Spleen (tissue), 11 donors: ENCODE data around the gene ZNF469. TPM values are rescaled to one million over a fixed set of nuclear protein-coding genes. Genes with fewer than 3 reads are reported as not detected.
A peak's percentile ranks its signal among the peaks of the same experiment; 100 is the strongest.

Source experiments
- DNase-seq: peaks from one replicate; pipeline ENCODE4 v3.0.0-alpha.2; 2020
- H3K27ac ChIP-seq, 8 donors: fragments of 200-600 bp; sonication (generic) in 7 of 8; 1 replicate in 4 of 8; 2 replicates in 4 of 8; pipeline versions ENCODE4 v1.5.0 to v1.8.0; 2016 to 2021; ENCODE audit warnings: inconsistent platforms in 4 of 8, mild to moderate bottlenecking in 4 of 8, moderate library complexity in 1 of 8
- H3K27me3 ChIP-seq, 7 donors: fragments of 200-600 bp; sonication (generic) in 6 of 7; replicated peaks in 1 of 7; 1 replicate in 4 of 7; 2 replicates in 3 of 7; pipeline versions ENCODE4 v1.5.0 to v1.8.0; 2016 to 2021; ENCODE audit warnings: inconsistent platforms in 3 of 7, mild to moderate bottlenecking in 1 of 7
- H3K36me3 ChIP-seq, 6 donors: fragments of 200-600 bp; sonication (generic) in 5 of 6; 1 replicate in 4 of 6; 2 replicates in 2 of 6; pipeline versions ENCODE4 v1.5.0 to v1.8.0; 2016 to 2021; ENCODE audit warnings: inconsistent platforms in 2 of 6
- H3K4me1 ChIP-seq, 6 donors: fragments of 200-600 bp; sonication (generic) in 5 of 6; 1 replicate in 3 of 6; 2 replicates in 3 of 6; pipeline versions ENCODE4 v1.5.0 to v1.8.0; 2016 to 2021; ENCODE audit warnings: inconsistent platforms in 3 of 6
- H3K4me3 ChIP-seq, 8 donors: fragments of 200-600 bp; sonication (generic) in 7 of 8; 1 replicate in 4 of 8; 2 replicates in 4 of 8; pipeline versions ENCODE4 v1.5.0 to v1.8.0; 2016 to 2021; ENCODE audit warnings: inconsistent platforms in 4 of 8, mild to moderate bottlenecking in 4 of 8, moderate library complexity in 2 of 8
- H3K9me3 ChIP-seq, 8 donors: fragments of 200-600 bp; sonication (generic) in 7 of 8; 1 replicate in 4 of 8; 2 replicates in 4 of 8; pipeline versions ENCODE4 v1.5.0 to v1.8.0; 2016 to 2021; ENCODE audit warnings: inconsistent platforms in 4 of 8
- CTCF ChIP-seq, 11 experiments: fragments of 200-600 bp in 7 of 11; fragments of 450-650 bp in 4 of 11; sonication (generic) in 4 of 11; IDR thresholded peaks in 8 of 11; conservative IDR thresholded peaks in 3 of 11; 1 replicate in 7 of 11; 2 replicates in 4 of 11; pipeline versions ENCODE4 v1.4.0 to v1.8.0; 2016 to 2021; ENCODE audit warnings: antibody characterized with exemption in 11 of 11, inconsistent platforms in 4 of 11, mild to moderate bottlenecking in 1 of 11
- POLR2A ChIP-seq, 3 donors: fragments of 450-650 bp; IDR thresholded peaks; one replicate each; pipeline ENCODE4 v1.5.1; 2017; ENCODE audit warnings: antibody characterized with exemption in 3 of 3, mild to moderate bottlenecking in 1 of 3
- POLR2AphosphoS5 ChIP-seq, 3 donors: sonication (generic); formaldehyde crosslinking; IDR thresholded peaks; one replicate each; pipeline ENCODE4 v1.5.1; 2017; ENCODE audit warnings: antibody characterized with exemption in 3 of 3
- WGBS, 5 donors: extraction: QIAGEN DNeasy Blood & Tissue Kit in 3 of 5; methylation state at CpG; one replicate each; pipeline versions ENCODE4 v1.1.5 to v1.1.7; 2013 to 2018; 5-methylcytosine and 5-hydroxymethylcytosine counted together
- intact Hi-C: fragments of 100-400 bp; cut with DNase I; formaldehyde crosslinking; loops from one replicate; pipeline ENCODE4 v1.15.0; 2023; ENCODE audit warnings: low total_unique reads
- polyA plus RNA-seq, 3 donors: library from polyadenylated mRNA; stranded (reverse); fragments of 200-250 nt; gene quantifications; one replicate each; pipeline ENCODE4 v1.2.1, GENCODE V29; 2013
- total RNA-seq, 7 donors: library from RNA; depleted of rRNA in 3 of 7; stranded (reverse); fragments of >200 nt in 3 of 7; fragmentation: NEBNext Ultra II Directional in 4 of 7; extraction: Animal tissue kit (Norgen Biotek cat#: 25700) in 4 of 7; gene quantifications; one replicate each; pipeline versions ENCODE4 v1.1.0 to v1.2.1, GENCODE V29; 2016 to 2021
- donor health status: healthy with polysubstance abuse.
- donor health status: DM: no; HTN: no; CAD: no; lungs with moderate emphysema.
- donor health status: DM: no; HTN: no; CAD: no.
- donor health status: Bipolar disorder and iron deficiency.
- donor health status: healthy.
- donor health status: DM: no; HTN: no; CAD: no.
- donor health status: DM: yes; HTN: yes; CAD: no.

ZNF469 gene
- total and polyA plus RNA-seq, 10 donors: 0.27 to 8.0 (median 3.3) TPM

GRCh38 chr16:88383401-88384221 is 852 bp downstream of the ZNF469 start:
- Histone ChIP-seq H3K36me3 (no peaks in the 10 kb centered on the region), H3K9me3 (no peaks in the 10 kb centered on the region), H3K27ac (no peak overlapping the region), H3K4me1 (peaks cover 7 to 18% (median 13%) of the 10 kb centered on the region in 6 donors), H3K27me3 (peaks cover 0 to 85% (median 30%) of the 10 kb centered on the region in 7 donors), H3K4me3 (peak overlapping the region; percentile 5 to 68 (median 32))
- intact Hi-C loops: no loop called here
- TF ChIP-seq POLR2AphosphoS5 (IDR thresholded peaks at IDR 0.05) (peak in 2 of 3 donors; percentile 18 to 42), POLR2A (IDR thresholded peaks at IDR 0.05) (no peak), CTCF (IDR thresholded peaks at IDR 0.05 in 8 of 11, conservative IDR thresholded peaks at IDR 0.05 in 3 of 11) (peak in 8 of 11 experiments; percentile 22 to 66 (median 46))
- DNase-seq: peak; percentile 80
- 0 to 3% (median 2%) methylated on average over 1 to 94 of the region's 94 CpGs for WGBS, 5 donors

GRCh38 chr16:88384222-88385111 is 1.7 kb downstream of the ZNF469 start:
- DNase-seq: peak; percentile 41
- 29 to 46% (median 37%) methylated on average over 17 to 18 of the region's 18 CpGs for WGBS, 5 donors
- TF ChIP-seq POLR2AphosphoS5 (IDR thresholded peaks at IDR 0.05): no peak
- TF ChIP-seq POLR2A (IDR thresholded peaks at IDR 0.05): no peak
- no peak for TF ChIP-seq CTCF (IDR thresholded peaks at IDR 0.05 in 8 of 11, conservative IDR thresholded peaks at IDR 0.05 in 3 of 11)
- peaks cover 7 to 18% (median 13%) of the 10 kb centered on the region in 6 donors for H3K4me1 ChIP-seq
- intact Hi-C loops: no loop called here
- no peak overlapping the region for H3K27ac ChIP-seq
- no peaks in the 10 kb centered on the region for H3K36me3 ChIP-seq
- no peaks in the 10 kb centered on the region for H3K9me3 ChIP-seq
- H3K27me3 ChIP-seq: peaks cover 0 to 83% (median 30%) of the 10 kb centered on the region in 7 donors
- H3K4me3 ChIP-seq: peak overlapping the region in 5 of 8 donors; percentile 32 to 68 (median 38)

GRCh38 chr16:88385112-88385594 is 2.4 kb downstream of the ZNF469 start:
- TF ChIP-seq POLR2AphosphoS5 (IDR thresholded peaks at IDR 0.05): no peak
- no peak for TF ChIP-seq POLR2A (IDR thresholded peaks at IDR 0.05)
- no peaks in the 10 kb centered on the region for H3K36me3 ChIP-seq
- no peaks in the 10 kb centered on the region for H3K9me3 ChIP-seq
- no peak overlapping the region for H3K4me3 ChIP-seq
- no peak overlapping the region for H3K27ac ChIP-seq
- H3K27me3 ChIP-seq: peaks cover 0 to 87% (median 30%) of the 10 kb centered on the region in 7 donors
- DNase-seq: no peak
- H3K4me1 ChIP-seq: peaks cover 7 to 18% (median 13%) of the 10 kb centered on the region in 6 donors
- 78 to 95% (median 89%) methylated on average over 5 of the region's 5 CpGs for WGBS, 5 donors
- intact Hi-C loops: no loop called here
